ENCODE results near the gene LBH. TPM values are rescaled to one million over a fixed set of nuclear protein-coding genes. Genes with fewer than 3 reads are reported as not detected.

The LBH gene
- total and polyA plus RNA-seq, 2 experiments from 2014 or later = 17.5 to 30.3 TPM

DNA sequence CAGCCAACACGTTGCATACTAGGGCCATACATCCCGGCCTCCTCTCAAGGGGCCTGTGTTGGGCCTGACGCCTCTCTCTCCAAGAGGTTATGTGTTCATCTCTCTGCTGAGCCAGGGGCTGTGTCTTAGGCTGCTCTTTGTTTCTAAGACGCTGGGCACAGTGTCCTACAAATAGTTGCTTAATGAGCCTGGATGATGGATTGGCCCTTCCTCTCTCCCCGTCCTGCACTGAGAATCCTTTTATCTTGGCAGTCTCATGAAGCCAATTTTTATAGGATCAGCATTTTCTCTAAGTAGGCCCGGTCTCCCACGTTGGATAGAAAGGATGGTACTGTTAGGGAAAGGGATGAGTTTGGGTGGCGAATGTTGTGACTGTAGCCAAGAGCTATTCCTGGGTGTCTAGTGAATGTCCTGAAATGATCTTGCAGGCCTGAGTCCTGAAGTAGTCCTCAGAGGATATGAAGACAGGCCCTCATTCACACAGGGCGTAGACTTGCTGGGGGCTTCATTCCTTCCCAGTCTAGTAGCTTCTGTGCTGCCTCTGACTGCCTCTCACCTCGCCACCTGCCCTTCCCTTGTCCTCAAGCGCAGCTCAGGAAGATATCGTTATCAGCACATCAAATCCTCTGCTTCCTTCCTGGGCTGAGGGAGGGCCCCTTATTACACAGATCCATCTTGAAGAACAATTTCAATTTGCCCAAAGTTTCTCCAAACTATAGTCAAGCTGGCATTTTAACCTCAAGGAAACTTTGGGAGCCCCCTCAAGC, 8.8 kb downstream of the LBH start:
- Mint-ChIP-seq H3K27me3 (ENCODE audit: insufficient read depth, low read depth, poor library complexity) (peaks cover 4% of the 10 kb centered on the region), H3K27ac (no peak overlapping the region), H3K4me3 (no peak overlapping the region), H3K4me1 (peaks cover 11% of the 10 kb centered on the region), H3K9me3 (no peaks in the 10 kb centered on the region), H3K36me3 (ENCODE audit: low read depth) (0 out of 3 replicates have a peak, but pooled peaks cover 4% of the 10 kb centered on the region)
- Histone ChIP-seq H3K79me2 (replicated peaks; ENCODE audit: insufficient read depth) (peaks cover 14% of the 10 kb centered on the region), H3K4me1 (ENCODE audit: insufficient read depth) (no peaks in the 10 kb centered on the region), H2AFZ (no peak overlapping the region), H3K27me3 (ENCODE audit: insufficient read depth) (no peaks in the 10 kb centered on the region), H4K20me1 (replicated peaks; ENCODE audit: insufficient read depth) (no peaks in the 10 kb centered on the region; the same call in 1 of the 2 replicates), H3F3A (replicated peaks; ENCODE audit: low read depth) (no peaks in the 10 kb centered on the region), H3K27ac (ENCODE audit: low read depth) (no peak overlapping the region), H3K4me3 (no peak overlapping the region), H3K4me2 (no peak overlapping the region), H3K36me3 (ENCODE audit: insufficient read depth) (no peaks in the 10 kb centered on the region; the same call in 1 of the 2 replicates), H3K9me2 (ENCODE audit: insufficient read depth) (no peaks in the 10 kb centered on the region)
- ATAC-seq = no peak
- TF ChIP-seq EZH2 (IDR thresholded peaks at IDR 0.05; ENCODE audit: low read depth, unreplicated experiment) = no peak
- TF ChIP-seq, protein P1, sequence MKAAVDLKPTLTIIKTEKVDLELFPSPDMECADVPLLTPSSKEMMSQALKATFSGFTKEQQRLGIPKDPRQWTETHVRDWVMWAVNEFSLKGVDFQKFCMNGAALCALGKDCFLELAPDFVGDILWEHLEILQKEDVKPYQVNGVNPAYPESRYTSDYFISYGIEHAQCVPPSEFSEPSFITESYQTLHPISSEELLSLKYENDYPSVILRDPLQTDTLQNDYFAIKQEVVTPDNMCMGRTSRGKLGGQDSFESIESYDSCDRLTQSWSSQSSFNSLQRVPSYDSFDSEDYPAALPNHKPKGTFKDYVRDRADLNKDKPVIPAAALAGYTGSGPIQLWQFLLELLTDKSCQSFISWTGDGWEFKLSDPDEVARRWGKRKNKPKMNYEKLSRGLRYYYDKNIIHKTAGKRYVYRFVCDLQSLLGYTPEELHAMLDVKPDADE (IDR thresholded peaks at IDR 0.05) = no peak
- no peak for TF ChIP-seq CREB1 (CRISPR knock-in tag; IDR thresholded peaks at IDR 0.05; ENCODE audit: low read depth)
- TF ChIP-seq, protein P2, sequence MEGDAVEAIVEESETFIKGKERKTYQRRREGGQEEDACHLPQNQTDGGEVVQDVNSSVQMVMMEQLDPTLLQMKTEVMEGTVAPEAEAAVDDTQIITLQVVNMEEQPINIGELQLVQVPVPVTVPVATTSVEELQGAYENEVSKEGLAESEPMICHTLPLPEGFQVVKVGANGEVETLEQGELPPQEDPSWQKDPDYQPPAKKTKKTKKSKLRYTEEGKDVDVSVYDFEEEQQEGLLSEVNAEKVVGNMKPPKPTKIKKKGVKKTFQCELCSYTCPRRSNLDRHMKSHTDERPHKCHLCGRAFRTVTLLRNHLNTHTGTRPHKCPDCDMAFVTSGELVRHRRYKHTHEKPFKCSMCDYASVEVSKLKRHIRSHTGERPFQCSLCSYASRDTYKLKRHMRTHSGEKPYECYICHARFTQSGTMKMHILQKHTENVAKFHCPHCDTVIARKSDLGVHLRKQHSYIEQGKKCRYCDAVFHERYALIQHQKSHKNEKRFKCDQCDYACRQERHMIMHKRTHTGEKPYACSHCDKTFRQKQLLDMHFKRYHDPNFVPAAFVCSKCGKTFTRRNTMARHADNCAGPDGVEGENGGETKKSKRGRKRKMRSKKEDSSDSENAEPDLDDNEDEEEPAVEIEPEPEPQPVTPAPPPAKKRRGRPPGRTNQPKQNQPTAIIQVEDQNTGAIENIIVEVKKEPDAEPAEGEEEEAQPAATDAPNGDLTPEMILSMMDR (conservative IDR thresholded peaks at IDR 0.05; ENCODE audit: low read depth in 2 of 2) = no peak
- no peak for DNase-seq (ENCODE audit: low spot score)

DNA sequence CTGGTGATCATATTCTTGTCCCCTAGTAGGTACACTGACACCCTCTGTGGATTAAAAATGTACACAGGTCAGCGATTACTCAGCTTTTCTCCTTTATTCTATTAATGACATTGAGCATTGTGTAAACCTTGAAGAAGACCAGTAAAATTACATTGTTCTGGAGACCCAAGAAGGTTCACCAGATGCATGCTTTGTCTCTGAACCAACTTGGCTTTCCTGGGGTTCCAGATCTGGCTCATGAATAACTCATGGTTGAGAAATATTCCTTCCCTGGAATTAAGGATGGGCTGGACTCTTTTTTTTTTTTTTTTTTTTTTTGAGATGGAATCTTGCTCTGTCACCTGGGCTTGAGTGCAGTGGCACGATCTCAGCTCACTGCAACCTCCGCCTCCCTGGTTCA, 11.9 kb downstream of the LBH start:
- Histone ChIP-seq H3K9me2 (ENCODE audit: insufficient read depth) (no peaks in the 10 kb centered on the region), H3K27me3 (ENCODE audit: insufficient read depth) (no peaks in the 10 kb centered on the region), H3K4me2 (no peak overlapping the region), H3K4me1 (ENCODE audit: insufficient read depth) (no peaks in the 10 kb centered on the region), H2AFZ (no peak overlapping the region), H4K20me1 (replicated peaks; ENCODE audit: insufficient read depth) (no peaks in the 10 kb centered on the region), H3K36me3 (ENCODE audit: insufficient read depth) (no peaks in the 10 kb centered on the region; the same call in 1 of the 2 replicates), H3F3A (replicated peaks; ENCODE audit: low read depth) (no peaks in the 10 kb centered on the region), H3K79me2 (replicated peaks; ENCODE audit: insufficient read depth) (peaks cover 11% of the 10 kb centered on the region), H3K27ac (ENCODE audit: low read depth) (no peak overlapping the region), H3K4me3 (no peak overlapping the region)
- Mint-ChIP-seq H3K4me3 (no peak overlapping the region), H3K9me3 (no peaks in the 10 kb centered on the region), H3K27me3 (ENCODE audit: insufficient read depth, low read depth, poor library complexity) (peaks cover 9% of the 10 kb centered on the region), H3K27ac (no peak overlapping the region), H3K4me1 (peaks cover 8% of the 10 kb centered on the region; the same call in 2 of the 3 replicates), H3K36me3 (ENCODE audit: low read depth) (peaks cover 17% of the 10 kb centered on the region; the same call in 1 of the 3 replicates)
- ATAC-seq (no peak), DNase-seq (ENCODE audit: low spot score) (no peak)
- TF ChIP-seq ZNF114 (CRISPR knock-in tag; IDR thresholded peaks at IDR 0.05) = no peak
- no peak for TF ChIP-seq NANOG (IDR thresholded peaks at IDR 0.05; ENCODE audit: borderline replicate concordance)
- TF ChIP-seq, protein P3, sequence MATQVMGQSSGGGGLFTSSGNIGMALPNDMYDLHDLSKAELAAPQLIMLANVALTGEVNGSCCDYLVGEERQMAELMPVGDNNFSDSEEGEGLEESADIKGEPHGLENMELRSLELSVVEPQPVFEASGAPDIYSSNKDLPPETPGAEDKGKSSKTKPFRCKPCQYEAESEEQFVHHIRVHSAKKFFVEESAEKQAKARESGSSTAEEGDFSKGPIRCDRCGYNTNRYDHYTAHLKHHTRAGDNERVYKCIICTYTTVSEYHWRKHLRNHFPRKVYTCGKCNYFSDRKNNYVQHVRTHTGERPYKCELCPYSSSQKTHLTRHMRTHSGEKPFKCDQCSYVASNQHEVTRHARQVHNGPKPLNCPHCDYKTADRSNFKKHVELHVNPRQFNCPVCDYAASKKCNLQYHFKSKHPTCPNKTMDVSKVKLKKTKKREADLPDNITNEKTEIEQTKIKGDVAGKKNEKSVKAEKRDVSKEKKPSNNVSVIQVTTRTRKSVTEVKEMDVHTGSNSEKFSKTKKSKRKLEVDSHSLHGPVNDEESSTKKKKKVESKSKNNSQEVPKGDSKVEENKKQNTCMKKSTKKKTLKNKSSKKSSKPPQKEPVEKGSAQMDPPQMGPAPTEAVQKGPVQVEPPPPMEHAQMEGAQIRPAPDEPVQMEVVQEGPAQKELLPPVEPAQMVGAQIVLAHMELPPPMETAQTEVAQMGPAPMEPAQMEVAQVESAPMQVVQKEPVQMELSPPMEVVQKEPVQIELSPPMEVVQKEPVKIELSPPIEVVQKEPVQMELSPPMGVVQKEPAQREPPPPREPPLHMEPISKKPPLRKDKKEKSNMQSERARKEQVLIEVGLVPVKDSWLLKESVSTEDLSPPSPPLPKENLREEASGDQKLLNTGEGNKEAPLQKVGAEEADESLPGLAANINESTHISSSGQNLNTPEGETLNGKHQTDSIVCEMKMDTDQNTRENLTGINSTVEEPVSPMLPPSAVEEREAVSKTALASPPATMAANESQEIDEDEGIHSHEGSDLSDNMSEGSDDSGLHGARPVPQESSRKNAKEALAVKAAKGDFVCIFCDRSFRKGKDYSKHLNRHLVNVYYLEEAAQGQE (IDR thresholded peaks at IDR 0.05; ENCODE audit: unreplicated experiment) = no peak
- TF ChIP-seq EZH2phosphoT487 (IDR thresholded peaks at IDR 0.05; ENCODE audit: unreplicated experiment) = no peak
